Measurements from ENCODE around the gene DAND5.
"Not testable (repeated sequence)": the region's sequence is repeated elsewhere in the genome, so short reads cannot be mapped to it uniquely, and the experiment has no call there.

DAND5 gene

GRCh38 chr19:12946092-12946721 lies 23.2 kb upstream of the DAND5 start:
- peak; percentile 78 to 91 (median 85) for DNase-seq

DNA sequence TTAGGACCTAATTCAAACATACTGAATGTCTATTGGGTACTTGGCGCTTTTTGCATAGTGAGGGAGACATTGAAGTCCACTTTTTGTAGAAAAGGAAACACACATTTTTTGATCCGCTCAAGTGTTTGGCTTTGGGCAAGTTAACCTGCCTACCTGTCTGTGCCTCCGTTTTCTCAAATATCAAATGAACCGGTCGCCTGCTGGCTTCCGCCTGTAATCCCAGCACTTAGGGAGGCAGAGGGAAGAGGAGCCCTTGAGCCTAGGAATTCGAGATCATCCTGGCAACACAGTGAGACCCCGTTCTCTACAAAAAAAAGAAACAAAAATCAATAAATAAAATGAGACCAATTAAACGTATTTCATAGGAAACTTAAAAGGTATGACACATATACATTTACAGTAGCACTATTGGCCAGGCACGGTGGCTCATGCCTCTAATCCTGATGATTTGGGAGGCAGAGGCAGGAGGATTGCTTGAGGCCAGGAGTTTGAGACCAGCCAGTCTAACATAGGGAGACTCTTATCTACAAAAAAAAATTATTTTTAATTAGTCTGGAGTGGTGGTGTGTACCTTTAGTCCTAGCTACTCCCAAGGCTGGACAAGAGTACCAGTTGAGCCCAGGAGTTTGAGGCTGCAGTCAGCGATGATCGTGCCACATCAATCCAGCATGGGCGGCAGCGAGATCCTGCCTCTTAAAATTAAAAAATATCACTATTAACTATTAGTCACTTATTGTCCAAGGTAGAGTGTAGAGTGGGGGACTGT lies 22.5 kb upstream of the DAND5 start:
- DNase-seq, result peak in 1 of 4 experiments; percentile 1

DNA sequence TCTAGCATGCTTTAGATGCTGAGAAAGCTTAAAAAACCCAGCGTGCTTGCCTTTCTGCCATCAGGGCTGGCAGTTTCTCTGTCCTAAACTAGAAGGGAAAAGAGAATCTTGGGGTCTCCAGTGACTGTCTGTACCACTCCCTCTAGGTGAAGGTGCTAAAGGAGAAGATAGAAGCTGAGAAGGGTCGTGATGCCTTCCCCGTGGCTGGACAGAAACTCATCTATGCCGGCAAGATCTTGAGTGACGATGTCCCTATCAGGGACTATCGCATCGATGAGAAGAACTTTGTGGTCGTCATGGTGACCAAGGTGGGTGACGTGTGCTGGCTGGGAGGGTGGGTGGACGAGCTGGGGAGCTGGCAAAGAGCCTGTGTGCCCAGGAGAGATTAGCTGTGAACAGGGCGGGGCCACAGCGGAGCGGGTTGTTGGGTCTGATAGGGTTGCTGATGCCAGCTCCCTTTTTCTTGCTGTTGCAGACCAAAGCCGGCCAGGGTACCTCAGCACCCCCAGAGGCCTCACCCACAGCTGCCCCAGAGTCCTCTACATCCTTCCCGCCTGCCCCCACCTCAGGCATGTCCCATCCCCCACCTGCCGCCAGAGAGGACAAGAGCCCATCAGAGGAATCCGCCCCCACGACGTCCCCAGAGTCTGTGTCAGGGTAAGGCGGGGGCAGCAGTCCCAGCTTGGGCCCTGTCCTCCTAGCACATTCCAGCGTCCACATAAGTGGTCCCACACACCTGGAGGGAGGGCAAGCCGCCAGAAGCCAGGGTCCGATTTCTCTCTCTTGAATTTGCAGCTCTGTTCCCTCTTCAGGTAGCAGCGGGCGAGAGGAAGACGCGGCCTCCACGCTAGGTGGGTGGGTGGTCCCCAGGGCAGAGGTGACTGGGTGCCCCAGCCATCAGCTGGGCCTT lies 21.4 kb upstream of the DAND5 start:
- no peak for DNase-seq

GRCh38 chr19:12948612-12949362 lies 20.6 kb upstream of the DAND5 start:
- no peak for DNase-seq

DNA sequence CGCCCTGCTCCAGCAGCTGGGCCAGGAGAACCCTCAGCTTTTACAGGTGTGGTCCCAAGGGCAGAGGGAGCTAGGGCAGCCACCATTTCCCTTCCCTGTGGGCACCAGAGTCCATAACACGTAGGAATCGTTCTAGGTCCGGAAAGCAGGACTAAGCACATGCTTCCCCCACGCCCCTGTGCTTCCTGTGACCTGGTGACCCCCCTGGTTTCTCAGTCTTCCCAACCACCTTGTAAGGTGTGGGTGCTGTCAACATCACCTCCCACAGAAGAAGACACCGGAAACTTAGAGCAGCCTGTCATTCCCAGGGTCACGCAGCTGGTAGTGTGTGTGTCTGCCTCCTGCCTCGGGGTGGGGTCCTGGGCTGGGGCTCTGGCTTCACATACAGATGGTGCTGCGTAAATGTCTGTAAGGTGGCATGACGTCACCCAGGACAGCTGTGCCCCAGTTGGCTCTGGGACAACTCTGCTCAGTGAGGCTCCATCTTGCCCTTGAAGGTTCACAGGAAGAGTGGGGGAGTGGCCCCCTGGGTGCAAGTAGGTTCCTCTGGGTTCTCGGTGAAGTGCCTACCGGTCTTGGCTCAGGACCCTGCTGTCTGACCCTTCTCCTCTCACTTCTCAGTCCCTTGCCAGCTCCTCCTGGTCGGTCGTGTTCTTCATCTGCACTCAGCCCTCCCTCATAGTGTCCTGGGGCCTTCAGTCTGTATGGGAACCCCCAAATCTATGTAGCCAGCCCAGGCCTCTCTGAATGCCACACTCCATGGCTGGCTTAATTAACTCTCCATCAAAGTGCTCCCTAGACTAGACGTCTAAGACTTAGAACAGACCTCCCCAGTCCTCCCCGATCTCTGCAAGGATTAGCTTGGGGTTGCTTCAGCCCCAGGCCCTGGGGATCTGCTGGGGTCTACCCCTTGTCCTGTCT lies 19.8 kb upstream of the DAND5 start:
- no peak for DNase-seq

DNA sequence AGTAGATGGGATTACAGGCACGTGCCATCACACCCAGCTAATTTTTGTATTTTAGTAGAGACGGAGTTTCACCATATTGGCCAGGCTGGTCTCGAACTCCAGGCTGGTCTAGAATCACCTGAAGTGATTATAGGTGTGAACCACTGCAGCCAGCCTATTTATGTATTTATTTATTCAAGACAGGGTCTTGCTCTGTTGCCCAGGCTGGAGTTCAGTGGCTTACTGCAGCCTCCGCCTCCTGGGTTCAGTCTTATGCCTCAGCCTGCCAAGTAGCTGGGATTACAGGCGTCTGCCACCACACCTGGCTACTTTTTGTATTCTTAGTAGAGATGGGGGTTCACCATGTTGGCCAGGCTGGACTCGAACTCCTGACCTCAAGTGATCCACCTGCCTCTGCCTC lies 17.3 kb upstream of the DAND5 start:
- DNase-seq, result not testable (repeated sequence)

- peak; percentile 83 to 89 (median 84) for DNase-seq
Observed at GRCh38 chr19:12952488-12953137, 16.8 kb upstream of the DAND5 start.

GRCh38 chr19:12953138-12953798 lies 16.1 kb upstream of the DAND5 start:
- peak in 1 of 4 experiments; percentile 0 for DNase-seq

GRCh38 chr19:12953799-12954611 lies 15.4 kb upstream of the DAND5 start:
- peak in 2 of 4 experiments; percentile 3 to 28 for DNase-seq

DNA sequence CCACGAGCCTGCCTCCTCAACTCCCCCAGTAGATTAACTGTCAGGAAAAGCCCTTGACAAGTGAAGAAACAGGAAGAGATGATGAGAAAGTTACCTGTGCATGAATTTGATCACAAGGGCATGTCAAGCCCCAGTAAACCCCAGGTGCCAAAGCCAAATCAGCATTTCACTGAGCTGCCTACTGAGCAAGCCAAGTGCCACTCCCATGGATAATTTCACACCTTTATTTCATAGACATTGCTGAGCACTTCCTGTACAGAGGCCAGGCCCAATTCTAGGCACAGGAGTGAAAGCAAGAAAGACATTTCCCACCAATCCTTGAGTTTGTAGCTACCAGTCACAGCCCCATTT lies 14.8 kb upstream of the DAND5 start:
- DNase-seq, result peak in 1 of 4 experiments; percentile 2

- not testable (repeated sequence) for DNase-seq
Observed at GRCh38 chr19:12955575-12955974, 13.8 kb upstream of the DAND5 start.

DNA sequence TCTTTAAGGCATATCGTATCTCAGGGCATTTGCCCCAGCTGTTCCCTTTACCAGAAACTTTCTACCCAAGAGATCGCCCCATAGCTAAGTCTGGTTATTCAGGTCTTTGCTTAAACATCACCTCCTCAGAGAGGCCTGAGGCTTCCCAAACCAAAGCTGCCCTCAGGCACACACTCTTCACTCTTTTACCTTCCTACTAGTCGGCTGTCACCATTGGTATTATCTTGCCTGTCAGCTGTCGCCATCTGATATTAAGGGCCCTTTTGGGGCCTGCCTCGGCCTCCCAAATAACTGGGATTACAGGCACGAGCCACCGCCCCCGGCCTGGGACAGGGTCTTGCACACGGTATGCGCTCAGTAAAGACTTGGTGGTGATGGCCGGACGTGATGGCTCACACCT lies 13.4 kb upstream of the DAND5 start:
- DNase-seq, result no peak

DNA sequence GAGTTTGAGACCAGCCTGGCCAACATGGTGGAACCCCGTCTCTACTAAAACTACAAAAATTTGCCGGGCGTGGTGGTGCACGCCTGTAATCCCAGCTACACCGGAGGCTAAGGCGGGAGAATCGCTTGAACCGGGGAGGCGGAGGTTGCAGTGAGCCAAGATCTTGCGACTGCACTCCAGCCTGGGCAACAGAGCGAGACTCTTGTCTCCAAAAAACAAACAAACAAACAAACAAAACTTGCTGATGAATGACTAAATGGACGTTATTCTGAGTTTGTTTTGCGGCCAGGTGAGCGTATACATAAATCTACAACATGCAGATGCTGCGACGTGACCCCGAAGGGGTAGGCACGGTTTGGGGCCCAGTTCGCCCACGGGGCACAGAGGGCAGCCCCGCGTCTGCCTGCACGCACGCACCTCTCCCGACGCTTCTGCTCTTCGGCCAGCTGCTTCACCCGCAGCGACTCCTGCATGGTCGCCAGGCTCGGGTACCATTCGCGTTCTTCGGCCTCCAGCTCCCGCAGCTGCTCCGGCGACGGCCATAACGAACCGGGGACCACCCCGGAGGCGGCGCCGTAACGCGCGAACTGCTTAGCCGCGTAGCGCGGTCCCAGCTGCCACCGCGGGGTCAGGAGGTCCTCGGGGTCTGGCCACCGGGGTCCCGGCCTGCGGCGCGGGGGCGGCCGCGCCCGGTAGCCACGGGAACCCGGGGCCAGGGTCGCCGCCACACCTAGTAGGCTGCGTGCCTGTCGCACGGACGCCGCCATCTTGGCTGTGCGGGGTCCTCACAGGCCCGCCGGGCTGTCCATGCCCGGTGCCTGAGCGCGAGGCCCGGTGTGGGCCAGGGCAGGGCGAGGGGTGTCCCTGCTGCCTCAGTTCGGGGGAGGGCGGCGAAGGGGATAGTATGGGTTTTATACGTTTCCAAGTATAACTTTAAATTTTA lies 12.7 kb upstream of the DAND5 start, which contains the start of gene GADD45GIP1:
Gene GADD45GIP1 (minus strand): TSS at position 778 of the 943 bp plus-strand sequence. CDS start 11 bp downstream, at position 767.
- DNase-seq, result peak; percentile 84 to 93 (median 89)

DNA sequence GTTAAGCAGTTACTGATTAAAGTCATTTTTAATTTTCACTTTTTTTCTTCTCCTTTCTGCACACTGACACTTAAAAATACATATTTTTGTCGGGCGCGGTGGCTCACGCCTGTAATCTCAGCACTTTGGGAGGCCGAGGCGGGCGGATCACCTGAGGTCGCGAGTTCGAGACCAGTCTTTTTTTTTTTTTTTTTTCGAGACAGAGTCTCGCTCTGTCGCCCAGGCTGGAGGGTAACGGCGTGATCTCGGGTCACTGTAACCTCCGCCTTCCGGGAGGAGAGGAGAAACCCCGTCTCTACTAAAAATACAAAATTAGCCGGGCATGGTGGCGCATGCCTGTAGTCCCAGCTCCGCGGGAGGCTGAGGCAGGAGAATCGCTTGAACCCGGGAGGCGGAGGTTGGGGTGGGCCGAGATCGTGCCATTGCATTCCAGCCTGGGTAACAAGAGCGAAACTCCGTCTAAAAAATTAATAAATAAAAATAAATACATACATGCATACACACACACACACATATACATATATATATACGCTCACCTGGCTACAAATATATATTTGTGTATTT lies 11.9 kb upstream of the DAND5 start:
- DNase-seq, result not testable (repeated sequence)

- no peak for DNase-seq
Observed at GRCh38 chr19:12959481-12959880, 9.9 kb upstream of the DAND5 start.

DNA sequence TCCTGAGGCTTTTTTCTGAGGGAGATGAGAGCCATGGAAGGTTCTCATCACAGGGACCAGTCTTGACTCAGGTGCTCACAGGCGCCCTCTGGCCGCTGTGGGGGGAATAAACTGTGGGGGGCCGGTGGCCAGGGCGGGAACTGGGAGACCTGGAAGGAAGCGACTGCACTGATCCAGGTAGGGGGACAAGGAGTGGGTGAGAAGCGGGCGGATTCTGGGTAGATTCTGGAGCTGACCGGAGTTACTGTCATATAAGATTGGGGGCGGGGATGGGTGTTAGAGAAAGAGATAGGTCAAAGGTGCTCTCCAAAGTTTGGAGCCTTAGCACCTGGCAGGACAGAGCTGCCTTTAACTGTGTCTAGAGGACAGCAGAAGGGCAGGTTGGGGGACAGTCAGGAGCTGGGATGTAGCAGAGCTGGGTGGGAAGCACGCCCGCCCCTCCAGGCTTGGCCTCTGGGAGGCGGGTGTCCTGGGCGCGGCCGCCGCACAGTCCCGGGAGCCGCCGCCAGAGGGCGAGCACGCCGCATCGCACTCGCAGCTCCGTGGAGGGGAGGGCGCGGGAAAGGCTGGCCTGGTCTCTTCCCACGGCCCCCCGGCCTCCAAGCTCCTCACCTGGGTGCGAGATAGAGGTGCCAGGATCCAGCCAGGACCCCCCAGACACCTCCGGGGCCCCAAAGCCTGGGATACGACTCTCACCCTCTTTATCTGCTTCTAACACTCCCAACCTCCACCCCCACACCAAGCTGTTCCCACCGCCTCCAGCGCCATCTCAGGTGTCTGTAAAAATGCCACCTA lies 4.2 kb upstream of the DAND5 start:
- DNase-seq, result peak; percentile 80 to 90 (median 88)

DNA sequence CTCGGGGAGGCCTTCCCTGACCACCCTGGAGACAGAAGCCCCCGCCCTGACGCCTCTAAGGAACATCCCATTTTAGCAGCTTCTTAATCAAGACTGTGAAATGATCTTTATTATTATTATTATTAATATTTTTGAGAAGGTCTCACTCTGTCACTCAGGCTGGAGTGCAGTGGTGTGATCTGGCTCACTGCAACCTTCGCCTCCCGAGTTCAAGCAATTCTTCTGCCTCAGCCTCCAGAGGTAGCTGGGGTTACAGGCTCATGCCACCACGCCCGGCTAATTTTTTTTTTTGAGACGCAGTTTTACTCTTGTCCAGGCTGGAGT lies 3.6 kb upstream of the DAND5 start:
- DNase-seq, result no peak
